ENCODE measurements around the gene PDXK.

The PDXK gene

GRCh38 chr21:43771199-43771675 lies 52.3 kb downstream of the PDXK start:
- DNase-seq (ENCODE audit: low read depth) = no peak
- TF ChIP-seq, protein P1, sequence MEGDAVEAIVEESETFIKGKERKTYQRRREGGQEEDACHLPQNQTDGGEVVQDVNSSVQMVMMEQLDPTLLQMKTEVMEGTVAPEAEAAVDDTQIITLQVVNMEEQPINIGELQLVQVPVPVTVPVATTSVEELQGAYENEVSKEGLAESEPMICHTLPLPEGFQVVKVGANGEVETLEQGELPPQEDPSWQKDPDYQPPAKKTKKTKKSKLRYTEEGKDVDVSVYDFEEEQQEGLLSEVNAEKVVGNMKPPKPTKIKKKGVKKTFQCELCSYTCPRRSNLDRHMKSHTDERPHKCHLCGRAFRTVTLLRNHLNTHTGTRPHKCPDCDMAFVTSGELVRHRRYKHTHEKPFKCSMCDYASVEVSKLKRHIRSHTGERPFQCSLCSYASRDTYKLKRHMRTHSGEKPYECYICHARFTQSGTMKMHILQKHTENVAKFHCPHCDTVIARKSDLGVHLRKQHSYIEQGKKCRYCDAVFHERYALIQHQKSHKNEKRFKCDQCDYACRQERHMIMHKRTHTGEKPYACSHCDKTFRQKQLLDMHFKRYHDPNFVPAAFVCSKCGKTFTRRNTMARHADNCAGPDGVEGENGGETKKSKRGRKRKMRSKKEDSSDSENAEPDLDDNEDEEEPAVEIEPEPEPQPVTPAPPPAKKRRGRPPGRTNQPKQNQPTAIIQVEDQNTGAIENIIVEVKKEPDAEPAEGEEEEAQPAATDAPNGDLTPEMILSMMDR (IDR thresholded peaks at IDR 0.05; ENCODE audit: low read depth, low read length, missing control alignments) = no peak
- no peak overlapping the region for H3K4me3 ChIP-seq (ENCODE audit: low read depth, low read length)

DNA sequence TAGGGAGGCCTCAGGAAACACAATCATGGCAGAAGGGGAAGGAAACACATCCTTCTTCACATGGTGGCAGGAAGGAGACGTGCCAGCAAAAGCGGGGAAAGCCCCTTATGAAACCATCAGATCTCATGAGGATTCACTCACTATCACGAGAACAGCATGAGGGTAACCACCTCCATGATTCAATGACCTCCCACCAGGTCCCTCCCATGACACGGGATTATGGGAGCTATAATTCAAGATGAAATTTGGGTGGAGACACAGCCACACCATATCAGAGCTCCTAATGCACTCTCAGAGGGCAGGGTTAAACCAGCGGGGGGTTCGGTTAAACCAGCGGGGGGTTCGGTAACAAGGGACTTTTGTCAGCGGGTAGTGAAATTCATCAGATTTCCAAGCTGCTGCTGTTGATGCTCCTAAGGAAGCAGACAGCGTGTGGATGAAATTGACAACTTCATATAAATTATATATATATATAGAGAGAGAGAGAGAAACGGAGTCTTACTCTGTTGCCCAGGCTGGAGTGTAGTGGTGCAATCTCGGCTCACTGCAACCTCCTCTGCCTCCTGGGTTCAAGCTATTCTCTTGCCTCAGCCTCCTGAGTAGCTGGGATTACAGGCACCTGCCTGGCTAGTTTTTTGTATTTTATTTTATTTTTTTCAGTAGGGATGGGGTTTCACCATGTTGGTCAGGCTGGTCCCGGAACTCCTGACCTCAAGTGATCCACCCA lies 52.9 kb downstream of the PDXK start:
- TF ChIP-seq, protein P1 (IDR thresholded peaks at IDR 0.05; ENCODE audit: low read depth, low read length, missing control alignments) = no peak
- H3K4me3 ChIP-seq (ENCODE audit: low read depth, low read length) = no peak overlapping the region
- DNase-seq (ENCODE audit: low read depth) = no peak

DNA sequence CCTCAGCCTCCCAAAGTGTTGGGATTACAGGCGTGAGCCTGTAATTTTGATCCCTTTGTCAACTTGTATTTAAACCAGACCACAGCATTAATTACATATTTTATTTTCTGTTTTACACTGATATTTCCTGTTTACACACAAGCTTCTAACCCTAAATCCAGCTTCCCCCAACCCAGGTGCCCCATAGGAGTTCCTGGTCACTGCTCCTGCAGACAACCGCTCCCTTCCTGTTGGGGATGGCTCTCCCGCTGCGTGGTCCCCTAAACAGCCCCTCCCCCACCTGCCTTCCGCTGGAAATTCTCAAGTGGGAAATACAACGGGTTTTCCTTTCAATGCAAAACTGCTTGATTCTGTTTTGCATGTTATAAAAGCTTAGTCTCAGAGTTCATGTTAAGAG lies 53.5 kb downstream of the PDXK start:
- TF ChIP-seq, protein P1 (IDR thresholded peaks at IDR 0.05; ENCODE audit: low read depth, low read length, missing control alignments) = no peak
- no peak overlapping the region for H3K4me3 ChIP-seq (ENCODE audit: low read depth, low read length)
- DNase-seq (ENCODE audit: low read depth) = no peak

- TF ChIP-seq, protein P1 (IDR thresholded peaks at IDR 0.05; ENCODE audit: low read depth, low read length, missing control alignments) = no peak
- DNase-seq (ENCODE audit: low read depth) = no peak
- H3K4me3 ChIP-seq (ENCODE audit: low read depth, low read length) = no peak overlapping the region
Observed at GRCh38 chr21:43774163-43774562, 55.2 kb downstream of the PDXK start.

DNA sequence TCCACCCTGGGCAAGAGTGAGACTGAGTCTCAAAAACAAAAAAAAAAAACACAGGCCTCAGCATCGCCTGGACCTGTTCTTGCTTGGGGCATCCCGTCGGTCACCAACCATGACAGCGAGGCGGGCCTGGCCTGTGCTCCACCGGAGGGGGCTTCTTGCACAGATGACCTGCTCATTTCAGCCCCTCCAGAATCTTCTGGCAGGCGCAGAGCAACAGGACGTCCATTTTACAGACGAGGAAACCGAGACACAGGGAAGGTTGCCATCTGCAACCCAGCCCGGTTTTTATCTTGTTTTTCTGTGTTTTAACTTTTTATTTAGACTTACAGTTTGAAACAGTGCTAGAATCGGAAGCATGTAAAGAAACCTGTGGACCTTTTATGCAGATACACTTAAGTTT lies 56.3 kb downstream of the PDXK start:
- peak overlapping the region; percentile 74 for H3K4me3 ChIP-seq (ENCODE audit: low read depth, low read length)
- TF ChIP-seq, protein P1 (IDR thresholded peaks at IDR 0.05; ENCODE audit: low read depth, low read length, missing control alignments) = no peak
- no peak for DNase-seq (ENCODE audit: low read depth)

- TF ChIP-seq, protein P1 (IDR thresholded peaks at IDR 0.05; ENCODE audit: low read depth, low read length, missing control alignments) = no peak
- peak within 1 kb of the TSS; percentile 74 for H3K4me3 ChIP-seq (ENCODE audit: low read depth, low read length)
- no peak for DNase-seq (ENCODE audit: low read depth)
Observed at GRCh38 chr21:43775795-43776430, 57.0 kb downstream of the PDXK start, which contains the start of gene CSTB. Gene CSTB, minus strand, starts transcription at chr21:43776308. Its CDS starts 39 bp downstream, at chr21:43776269.

All from GM12864 (cell line).